Natural killer cell (primary cell): Measurements from ENCODE around the gene INKA2. TPM values are rescaled to one million over a fixed set of nuclear protein-coding genes. Genes with fewer than 3 reads are reported as not detected.

Source experiments
- ATAC-seq, 3 donors: fragments of 150-1000 bp in 2 of 3; fragments of 200-7000 bp in 1 of 3; cut with Tn5 transposase; 1 replicate in 1 of 3; 2 replicates in 2 of 3; pipeline ENCODE4 v1.10.0; 2021; ENCODE audit warnings: mild to moderate bottlenecking in 2 of 3, moderate library complexity in 2 of 3
- DNase-seq, 2 donors: peaks; one replicate each; pipeline versions ENCODE4 v3.0.0 to v3.0.0-alpha.2; 2013 to 2021; ENCODE audit warnings: mixed read lengths in 1 of 2
- H3K27ac ChIP-seq: one replicate; pipeline ENCODE4 v1.5.1; 2013; ENCODE audit warnings: mild to moderate bottlenecking, low read length
- H3K27me3 ChIP-seq: one replicate; pipeline ENCODE4 v1.6.1; 2013; ENCODE audit warnings: low read length; ENCODE audit not compliant: control insufficient read depth, insufficient read depth
- H3K36me3 ChIP-seq: one replicate; pipeline ENCODE4 v1.6.1; 2013; ENCODE audit warnings: low read length; ENCODE audit not compliant: control insufficient read depth, insufficient read depth
- H3K4me1 ChIP-seq: one replicate; pipeline ENCODE4 v1.6.1; 2013; ENCODE audit warnings: low read length; ENCODE audit not compliant: control insufficient read depth, insufficient read depth
- H3K4me3 ChIP-seq: one replicate; pipeline ENCODE4 v1.5.1; 2013; ENCODE audit warnings: low read length
- H3K9me3 ChIP-seq: one replicate; pipeline ENCODE4 v1.6.1; 2013; ENCODE audit warnings: low read length; ENCODE audit not compliant: control insufficient read depth, insufficient read depth
- H3K27ac Mint-ChIP-seq, 2 donors: one replicate each; pipeline ENCODE4 v1.8.0; 2022; ENCODE audit warnings: mild to moderate bottlenecking in 2 of 2, mixed read lengths in 2 of 2, moderate library complexity in 1 of 2
- H3K27me3 Mint-ChIP-seq, 2 donors: one replicate each; pipeline ENCODE4 v1.8.0; 2022; ENCODE audit warnings: low read depth in 2 of 2, mixed read lengths in 2 of 2
- H3K36me3 Mint-ChIP-seq: one replicate; pipeline ENCODE4 v1.8.0; 2022; ENCODE audit warnings: mixed read lengths
- H3K4me1 Mint-ChIP-seq, 2 donors: one replicate each; pipeline ENCODE4 v1.8.0; 2022; ENCODE audit warnings: mixed read lengths in 2 of 2
- H3K4me3 Mint-ChIP-seq: one replicate; pipeline ENCODE4 v1.8.0; 2022; ENCODE audit warnings: mild to moderate bottlenecking, moderate library complexity, mixed read lengths
- H3K9me3 Mint-ChIP-seq, 2 donors: one replicate each; pipeline ENCODE4 v1.8.0; 2022; ENCODE audit warnings: mixed read lengths in 2 of 2
- CTCF ChIP-seq: fragments of 200-600 bp; IDR thresholded peaks from one replicate; pipeline ENCODE4 v1.8.0; 2022; ENCODE audit warnings: antibody characterized with exemption
- WGBS: methylation state at CpG from one replicate; pipeline ENCODE4 v1.1.7; 2013; ENCODE audit warnings: missing lambda C conversion rate; ENCODE audit not compliant: insufficient coverage; 5-methylcytosine and 5-hydroxymethylcytosine counted together
- intact Hi-C: fragments of 100-400 bp; cut with micrococcal nuclease; formaldehyde crosslinking; loops from one replicate; pipeline ENCODE4 v1.14.2; 2022
- total RNA-seq, 4 donors: library from RNA; stranded (reverse); fragments of 120-200 nt in 1 of 4; gene quantifications; one replicate each; pipeline versions ENCODE4 v1.2.3 to v1.2.4, GENCODE V29; 2013 to 2022

Gene INKA2
- total RNA-seq, 3 donors from 2014 or later (not counting 1 experiment from before 2014, with no cell fraction given), result 0.48 to 2.6 (median 1.4) TPM

GRCh38 chr1:111750856-111751255, 11.7 kb upstream of the INKA2 start:
- ATAC-seq, result no peak

GRCh38 chr1:111749628-111750027, 10.4 kb upstream of the INKA2 start:
- H3K4me3 ChIP-seq, result no peak overlapping the region
- intact Hi-C loops, result loop anchor here (10.0 kb wide), 3 partner anchors 275 to 855 kb away; partner anchors contain the start of genes C1orf162 and DENND2D
- H3K9me3 ChIP-seq, result no peaks in the 10 kb centered on the region
- no peak overlapping the region for H3K4me3 Mint-ChIP-seq
- H3K4me1 Mint-ChIP-seq, result peaks cover 8 to 13% of the 10 kb centered on the region in 2 donors
- TF ChIP-seq CTCF, result no peak
- H3K36me3 Mint-ChIP-seq, result no peaks in the 10 kb centered on the region
- H3K9me3 Mint-ChIP-seq, result no peaks in the 10 kb centered on the region
- no peaks in the 10 kb centered on the region for H3K36me3 ChIP-seq
- H3K27me3 ChIP-seq, result no peaks in the 10 kb centered on the region
- 98% methylated on average over 3 of the region's 3 CpGs for WGBS
- no peaks in the 10 kb centered on the region for H3K27me3 Mint-ChIP-seq
- no peak overlapping the region for H3K27ac Mint-ChIP-seq
- no peak for ATAC-seq
- no peak overlapping the region for H3K27ac ChIP-seq
- DNase-seq, result no peak
- peaks cover 3% of the 10 kb centered on the region for H3K4me1 ChIP-seq

More at GRCh38 chr1:111750856-111751255, 11.7 kb upstream of the INKA2 start:
- WGBS, result 86% methylated on average over 2 of the region's 2 CpGs
- Histone ChIP-seq H3K4me3 (no peak overlapping the region), H3K4me1 (peaks cover 8% of the 10 kb centered on the region), H3K36me3 (no peaks in the 10 kb centered on the region), H3K9me3 (no peaks in the 10 kb centered on the region), H3K27me3 (no peaks in the 10 kb centered on the region), H3K27ac (no peak overlapping the region)
- no peaks in the 10 kb centered on the region for H3K27me3 Mint-ChIP-seq
- no peak for DNase-seq
- no peaks in the 10 kb centered on the region for H3K36me3 Mint-ChIP-seq
- peaks cover 13 to 25% of the 10 kb centered on the region in 2 donors for H3K4me1 Mint-ChIP-seq
- no peak overlapping the region for H3K4me3 Mint-ChIP-seq
- peak overlapping the region in 1 of 2 donors; percentile 1 for H3K27ac Mint-ChIP-seq
- intact Hi-C loops, result loop anchor here (10.0 kb wide), 3 partner anchors 276 to 856 kb away; partner anchors contain the start of genes C1orf162 and DENND2D
- no peaks in the 10 kb centered on the region for H3K9me3 Mint-ChIP-seq
- no peak for TF ChIP-seq CTCF

- H3K36me3 ChIP-seq, result no peaks in the 10 kb centered on the region
- H3K27ac ChIP-seq, result no peak overlapping the region
- no peak overlapping the region for H3K4me3 ChIP-seq
- H3K36me3 Mint-ChIP-seq, result no peaks in the 10 kb centered on the region
- ATAC-seq (no peak), DNase-seq (no peak)
- 92% methylated on average over 4 of the region's 4 CpGs for WGBS
- H3K9me3 ChIP-seq, result no peaks in the 10 kb centered on the region
- intact Hi-C loops, result no loop called here
- H3K4me1 Mint-ChIP-seq, result peaks cover 0 to 6% of the 10 kb centered on the region in 2 donors
- no peak overlapping the region for H3K27ac Mint-ChIP-seq
- no peaks in the 10 kb centered on the region for H3K9me3 Mint-ChIP-seq
- no peaks in the 10 kb centered on the region for H3K4me1 ChIP-seq
- H3K27me3 ChIP-seq, result no peaks in the 10 kb centered on the region
- TF ChIP-seq CTCF, result no peak
- H3K27me3 Mint-ChIP-seq, result peaks cover 0 to 3% of the 10 kb centered on the region in 2 donors
- no peak overlapping the region for H3K4me3 Mint-ChIP-seq
Observed at GRCh38 chr1:111747947-111748346, 8.8 kb upstream of the INKA2 start.

- no peaks in the 10 kb centered on the region for H3K4me1 ChIP-seq
- peak; percentile 48 for TF ChIP-seq CTCF
- no peaks in the 10 kb centered on the region for H3K9me3 Mint-ChIP-seq
- H3K4me3 ChIP-seq, result no peak overlapping the region
- DNase-seq, result peak in 1 of 2 donors; percentile 78
- WGBS, result 41% methylated on average over 2 of the region's 3 CpGs
- no peak overlapping the region for H3K4me3 Mint-ChIP-seq
- H3K4me1 Mint-ChIP-seq, result peaks cover 0 to 6% of the 10 kb centered on the region in 2 donors
- ATAC-seq, result peak; percentile 65 to 73 (median 70)
- H3K9me3 ChIP-seq, result no peaks in the 10 kb centered on the region
- H3K27ac ChIP-seq, result no peak overlapping the region
- no peaks in the 10 kb centered on the region for H3K36me3 Mint-ChIP-seq
- peaks cover 4 to 7% of the 10 kb centered on the region in 2 donors for H3K27me3 Mint-ChIP-seq
- no peaks in the 10 kb centered on the region for H3K27me3 ChIP-seq
- intact Hi-C loops, result no loop called here
- no peaks in the 10 kb centered on the region for H3K36me3 ChIP-seq
- H3K27ac Mint-ChIP-seq, result peak overlapping the region in 1 of 2 donors; percentile 48
Observed at GRCh38 chr1:111747282-111747734, 8.1 kb upstream of the INKA2 start.
